T-helper 1 cell treated with Interleukin-12 subunit alpha and Interleukin-12 subunit beta and Interleukin-4 antibody, amounts not matched to agents 30 μg/mL and 1 μg/mL, for 36 hours (primary cell): ENCODE measurements around the gene TLL1.

Experiments used
- H3K27ac Mint-ChIP-seq: one replicate; pipeline ENCODE4 v1.8.0; 2021; ENCODE audit warnings: mild to moderate bottlenecking, mixed read lengths
- H3K27me3 Mint-ChIP-seq: one replicate; pipeline ENCODE4 v1.8.0; 2021; ENCODE audit warnings: low read depth, mixed read lengths
- H3K36me3 Mint-ChIP-seq: one replicate; pipeline ENCODE4 v1.8.0; 2021; ENCODE audit warnings: low read depth, mixed read lengths
- H3K4me1 Mint-ChIP-seq: one replicate; pipeline ENCODE4 v1.8.0; 2021; ENCODE audit warnings: low read depth, mixed read lengths
- H3K4me3 Mint-ChIP-seq: one replicate; pipeline ENCODE4 v1.8.0; 2021; ENCODE audit warnings: mild to moderate bottlenecking, moderate library complexity, mixed read lengths
- H3K9me3 Mint-ChIP-seq: one replicate; pipeline ENCODE4 v1.8.0; 2021; ENCODE audit warnings: mixed read lengths

Gene TLL1

DNA sequence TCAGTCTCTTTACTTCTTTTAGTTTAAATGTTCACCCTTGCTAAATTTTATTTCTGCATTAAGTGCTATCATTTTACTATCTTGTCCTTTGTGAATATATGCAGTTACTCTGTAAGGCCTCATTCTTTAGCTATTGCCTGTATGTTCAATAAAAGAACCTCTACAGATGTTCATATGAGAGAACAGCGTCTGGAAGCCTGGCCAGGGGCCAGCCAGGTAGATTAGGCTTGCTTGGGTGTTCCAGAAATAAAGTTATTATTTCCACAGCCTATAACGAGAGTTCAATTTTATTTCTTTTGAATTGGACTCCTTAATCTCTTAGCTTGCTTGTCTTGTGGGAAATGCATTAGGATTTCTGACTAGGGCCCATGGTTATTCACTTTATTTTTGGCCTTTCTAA, 214.5 kb downstream of the TLL1 start:
- H3K4me1 Mint-ChIP-seq = no peaks in the 10 kb centered on the region
- no peak overlapping the region for H3K27ac Mint-ChIP-seq
- no peaks in the 10 kb centered on the region for H3K27me3 Mint-ChIP-seq
- H3K36me3 Mint-ChIP-seq = no peaks in the 10 kb centered on the region
- no peaks in the 10 kb centered on the region for H3K9me3 Mint-ChIP-seq
- no peak overlapping the region for H3K4me3 Mint-ChIP-seq

- Mint-ChIP-seq H3K36me3 (no peaks in the 10 kb centered on the region), H3K4me1 (no peaks in the 10 kb centered on the region), H3K27ac (no peak overlapping the region), H3K9me3 (no peaks in the 10 kb centered on the region), H3K4me3 (no peak overlapping the region), H3K27me3 (no peaks in the 10 kb centered on the region)
These were observed 215.5 kb downstream of the TLL1 start for GRCh38 chr4:166088576-166088975.

DNA sequence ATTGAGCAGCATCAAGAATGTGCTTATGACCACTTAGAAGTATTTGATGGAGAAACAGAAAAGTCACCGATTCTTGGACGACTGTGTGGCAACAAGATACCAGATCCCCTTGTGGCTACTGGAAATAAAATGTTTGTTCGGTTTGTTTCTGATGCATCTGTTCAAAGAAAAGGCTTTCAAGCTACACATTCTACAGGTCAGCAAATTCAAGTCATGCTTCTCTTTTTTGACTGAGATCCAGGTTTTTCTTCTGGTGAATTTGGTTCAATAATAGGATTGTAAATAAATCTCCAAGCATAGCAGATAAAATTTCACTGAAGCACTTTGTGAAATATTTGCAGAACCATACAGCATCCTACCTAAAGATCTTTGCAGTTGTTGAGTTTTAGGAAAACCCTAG, 218.1 kb downstream of the TLL1 start:
- H3K27ac Mint-ChIP-seq = no peak overlapping the region
- no peaks in the 10 kb centered on the region for H3K27me3 Mint-ChIP-seq
- no peak overlapping the region for H3K4me3 Mint-ChIP-seq
- no peaks in the 10 kb centered on the region for H3K9me3 Mint-ChIP-seq
- no peaks in the 10 kb centered on the region for H3K4me1 Mint-ChIP-seq
- no peaks in the 10 kb centered on the region for H3K36me3 Mint-ChIP-seq

GRCh38 chr4:166091912-166092510, 219.0 kb downstream of the TLL1 start:
- no peaks in the 10 kb centered on the region for H3K27me3 Mint-ChIP-seq
- no peaks in the 10 kb centered on the region for H3K4me1 Mint-ChIP-seq
- H3K4me3 Mint-ChIP-seq = no peak overlapping the region
- H3K27ac Mint-ChIP-seq = no peak overlapping the region
- no peaks in the 10 kb centered on the region for H3K9me3 Mint-ChIP-seq
- H3K36me3 Mint-ChIP-seq = no peaks in the 10 kb centered on the region

- Mint-ChIP-seq H3K4me3 (no peak overlapping the region), H3K9me3 (no peaks in the 10 kb centered on the region), H3K36me3 (no peaks in the 10 kb centered on the region), H3K4me1 (no peaks in the 10 kb centered on the region), H3K27me3 (no peaks in the 10 kb centered on the region), H3K27ac (no peak overlapping the region)
These were observed 219.8 kb downstream of the TLL1 start for GRCh38 chr4:166092797-166093290.

GRCh38 chr4:166104623-166105022, 231.6 kb downstream of the TLL1 start:
- H3K27me3 Mint-ChIP-seq = no peaks in the 10 kb centered on the region
- no peak overlapping the region for H3K4me3 Mint-ChIP-seq
- H3K36me3 Mint-ChIP-seq = no peaks in the 10 kb centered on the region
- H3K27ac Mint-ChIP-seq = no peak overlapping the region
- no peaks in the 10 kb centered on the region for H3K4me1 Mint-ChIP-seq
- H3K9me3 Mint-ChIP-seq = peaks cover 3% of the 10 kb centered on the region

- H3K4me3 Mint-ChIP-seq = no peak overlapping the region
- no peaks in the 10 kb centered on the region for H3K36me3 Mint-ChIP-seq
- H3K9me3 Mint-ChIP-seq = no peaks in the 10 kb centered on the region
- no peak overlapping the region for H3K27ac Mint-ChIP-seq
- no peaks in the 10 kb centered on the region for H3K27me3 Mint-ChIP-seq
- no peaks in the 10 kb centered on the region for H3K4me1 Mint-ChIP-seq
These were observed 248.9 kb downstream of the TLL1 start for GRCh38 chr4:166121897-166122296.

- H3K27ac Mint-ChIP-seq = no peak overlapping the region
- no peak overlapping the region for H3K4me3 Mint-ChIP-seq
- H3K4me1 Mint-ChIP-seq = no peaks in the 10 kb centered on the region
- H3K27me3 Mint-ChIP-seq = no peaks in the 10 kb centered on the region
- no peaks in the 10 kb centered on the region for H3K36me3 Mint-ChIP-seq
- H3K9me3 Mint-ChIP-seq = no peaks in the 10 kb centered on the region
These were observed 250.5 kb downstream of the TLL1 start for GRCh38 chr4:166123546-166123945.

DNA sequence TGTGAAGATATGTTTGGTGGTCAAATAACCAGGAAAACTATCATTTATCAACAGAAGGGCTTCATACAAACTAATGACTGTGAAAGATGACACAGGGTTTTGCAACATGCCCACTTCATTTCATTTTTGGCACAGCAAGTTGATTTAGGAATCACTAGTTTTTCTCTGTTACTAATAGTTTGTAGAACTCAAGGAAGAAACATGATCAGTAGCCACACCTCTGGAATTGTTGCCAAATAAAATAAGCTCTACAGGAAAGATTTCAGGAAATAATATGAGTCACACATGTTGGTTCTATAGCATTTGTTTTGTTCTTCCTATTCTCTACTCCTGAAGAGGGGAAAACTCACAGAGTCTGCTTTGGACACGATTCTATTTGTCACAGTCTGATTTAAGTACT, 255.4 kb downstream of the TLL1 start:
- Mint-ChIP-seq H3K27ac (no peak overlapping the region), H3K27me3 (no peaks in the 10 kb centered on the region), H3K4me3 (no peak overlapping the region), H3K4me1 (no peaks in the 10 kb centered on the region), H3K9me3 (no peaks in the 10 kb centered on the region), H3K36me3 (no peaks in the 10 kb centered on the region)

- no peak overlapping the region for H3K27ac Mint-ChIP-seq
- H3K4me1 Mint-ChIP-seq = no peaks in the 10 kb centered on the region
- no peaks in the 10 kb centered on the region for H3K36me3 Mint-ChIP-seq
- no peaks in the 10 kb centered on the region for H3K27me3 Mint-ChIP-seq
- H3K4me3 Mint-ChIP-seq = no peak overlapping the region
- no peaks in the 10 kb centered on the region for H3K9me3 Mint-ChIP-seq
These were observed 261.2 kb downstream of the TLL1 start for GRCh38 chr4:166134285-166134684.

GRCh38 chr4:166140951-166141350, 267.9 kb downstream of the TLL1 start:
- Mint-ChIP-seq H3K4me3 (no peak overlapping the region), H3K27ac (no peak overlapping the region), H3K27me3 (no peaks in the 10 kb centered on the region), H3K4me1 (no peaks in the 10 kb centered on the region), H3K36me3 (no peaks in the 10 kb centered on the region), H3K9me3 (no peaks in the 10 kb centered on the region)

- no peaks in the 10 kb centered on the region for H3K27me3 Mint-ChIP-seq
These were observed 270.2 kb downstream of the TLL1 start for GRCh38 chr4:166143227-166143626.

GRCh38 chr4:166144607-166145006, 271.6 kb downstream of the TLL1 start:
- Mint-ChIP-seq H3K27me3 (no peaks in the 10 kb centered on the region), H3K27ac (no peak overlapping the region), H3K36me3 (no peaks in the 10 kb centered on the region), H3K4me3 (no peak overlapping the region), H3K9me3 (no peaks in the 10 kb centered on the region), H3K4me1 (no peaks in the 10 kb centered on the region)

More at GRCh38 chr4:166143227-166143626, 270.2 kb downstream of the TLL1 start:
- Mint-ChIP-seq H3K4me3 (no peak overlapping the region), H3K36me3 (no peaks in the 10 kb centered on the region), H3K9me3 (no peaks in the 10 kb centered on the region), H3K27ac (no peak overlapping the region), H3K4me1 (no peaks in the 10 kb centered on the region)

GRCh38 chr4:166146806-166147540, 273.9 kb downstream of the TLL1 start:
- no peaks in the 10 kb centered on the region for H3K36me3 Mint-ChIP-seq
- H3K4me3 Mint-ChIP-seq = no peak overlapping the region
- H3K27me3 Mint-ChIP-seq = no peaks in the 10 kb centered on the region
- H3K9me3 Mint-ChIP-seq = no peaks in the 10 kb centered on the region
- no peaks in the 10 kb centered on the region for H3K4me1 Mint-ChIP-seq
- no peak overlapping the region for H3K27ac Mint-ChIP-seq
